ENCODE measurements around the gene CAMK1D. TPM values are rescaled to one million over a fixed set of nuclear protein-coding genes. Genes with fewer than 3 reads are reported as not detected.
"Not testable (repeated sequence)": the region's sequence is repeated elsewhere in the genome, so short reads cannot be mapped to it uniquely, and the experiment has no call there.

The CAMK1D gene
- total RNA-seq, 2 experiments from 2014 or later, result 2.4 to 2.8 TPM

DNA sequence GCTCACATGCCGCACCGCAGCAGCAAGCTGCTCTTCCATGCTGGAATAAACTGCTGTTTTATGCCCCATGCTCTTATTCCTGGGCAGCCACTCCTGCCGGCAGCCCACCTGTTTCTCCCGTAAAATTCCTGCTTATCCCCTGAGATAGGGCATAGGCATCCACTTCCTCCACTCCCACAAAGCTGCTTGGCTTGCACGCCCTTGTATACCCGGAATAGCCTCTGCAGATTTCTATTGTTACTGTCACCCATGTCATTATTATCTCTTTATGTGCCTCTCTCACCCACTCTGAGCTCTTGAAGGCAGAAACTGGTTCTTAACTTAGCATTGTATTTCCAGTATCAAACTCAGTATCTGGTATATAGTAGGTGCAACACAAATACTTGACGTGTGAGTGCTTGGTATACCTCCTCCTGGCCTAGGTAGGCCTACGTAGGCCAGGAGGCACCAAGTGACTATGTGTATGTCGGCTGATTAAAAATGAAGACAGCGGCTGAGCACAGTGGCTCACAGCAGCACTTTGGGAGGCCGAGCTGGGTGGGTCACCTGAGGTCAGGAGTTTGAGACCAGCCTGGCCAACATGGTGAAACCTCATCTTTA, 458.8 kb downstream of the CAMK1D start:
- no peaks in the 10 kb centered on the region for H3K36me3 Mint-ChIP-seq
- CTCF ChIA-PET, result no interaction called here
- H3K4me3 Mint-ChIP-seq, result no peak overlapping the region
- ATAC-seq, result no peak
- H3K27me3 Mint-ChIP-seq, result no peaks in the 10 kb centered on the region
- H3K27ac Mint-ChIP-seq, result no peak overlapping the region
- no peaks in the 10 kb centered on the region for H3K4me1 Mint-ChIP-seq
- DNase-seq, result no peak
- H3K9me3 Mint-ChIP-seq (ENCODE audit: low read depth), result no peaks in the 10 kb centered on the region

- CTCF ChIA-PET, result not testable (repeated sequence)
Measured at GRCh38 chr10:12810046-12810445, 460.7 kb downstream of the CAMK1D start.

GRCh38 chr10:12811826-12812225, 462.5 kb downstream of the CAMK1D start:
- no peaks in the 10 kb centered on the region for H3K9me3 Mint-ChIP-seq (ENCODE audit: low read depth)
- ATAC-seq (no peak), DNase-seq (no peak)
- H3K4me3 Mint-ChIP-seq, result no peak overlapping the region
- CTCF ChIA-PET, result no interaction called here
- H3K27ac Mint-ChIP-seq, result no peak overlapping the region
- H3K27me3 Mint-ChIP-seq, result no peaks in the 10 kb centered on the region
- H3K36me3 Mint-ChIP-seq, result peaks cover under 1% of the 10 kb centered on the region
- H3K4me1 Mint-ChIP-seq, result no peaks in the 10 kb centered on the region

More at GRCh38 chr10:12810046-12810445, 460.7 kb downstream of the CAMK1D start:
- H3K4me3 Mint-ChIP-seq; H3K9me3 Mint-ChIP-seq (ENCODE audit: low read depth); ATAC-seq; H3K27ac Mint-ChIP-seq; H3K36me3 Mint-ChIP-seq; H3K4me1 Mint-ChIP-seq; DNase-seq; H3K27me3 Mint-ChIP-seq: not testable (repeated sequence)

DNA sequence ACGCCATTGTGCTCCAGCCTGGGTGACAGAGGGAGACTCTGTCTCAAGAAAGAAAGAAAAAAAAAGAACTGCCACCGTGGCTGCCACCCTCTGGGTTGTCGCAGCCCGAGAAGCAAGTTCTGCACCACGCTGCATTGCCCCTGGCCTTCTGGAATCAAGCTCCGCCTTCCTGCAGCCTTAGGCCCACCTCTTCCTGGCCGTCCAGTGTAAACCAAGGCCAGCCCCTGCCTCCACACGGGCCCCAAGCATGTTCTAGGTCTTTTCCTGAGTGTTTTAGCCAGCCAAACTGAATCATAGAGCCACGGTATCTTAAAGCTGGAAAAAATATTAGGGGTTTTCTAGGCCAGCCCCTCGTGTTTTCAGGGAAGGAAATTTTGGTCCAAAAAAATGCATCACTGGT, 463.2 kb downstream of the CAMK1D start:
- no peak for ATAC-seq

GRCh38 chr10:12814166-12814565, 464.8 kb downstream of the CAMK1D start:
- Mint-ChIP-seq H3K36me3 (peaks cover 1% of the 10 kb centered on the region), H3K27me3 (no peaks in the 10 kb centered on the region), H3K27ac (no peak overlapping the region), H3K4me3 (no peak overlapping the region), H3K9me3 (ENCODE audit: low read depth) (no peaks in the 10 kb centered on the region), H3K4me1 (no peaks in the 10 kb centered on the region)
- no peak for DNase-seq
- CTCF ChIA-PET, result no interaction called here
- no peak for ATAC-seq

More for the DNA sequence above, 463.2 kb downstream of the CAMK1D start:
- Mint-ChIP-seq H3K4me3 (no peak overlapping the region), H3K27me3 (no peaks in the 10 kb centered on the region), H3K4me1 (no peaks in the 10 kb centered on the region), H3K36me3 (peaks cover 1% of the 10 kb centered on the region), H3K9me3 (ENCODE audit: low read depth) (no peaks in the 10 kb centered on the region), H3K27ac (no peak overlapping the region)
- CTCF ChIA-PET, result no interaction called here
- no peak for DNase-seq

DNA sequence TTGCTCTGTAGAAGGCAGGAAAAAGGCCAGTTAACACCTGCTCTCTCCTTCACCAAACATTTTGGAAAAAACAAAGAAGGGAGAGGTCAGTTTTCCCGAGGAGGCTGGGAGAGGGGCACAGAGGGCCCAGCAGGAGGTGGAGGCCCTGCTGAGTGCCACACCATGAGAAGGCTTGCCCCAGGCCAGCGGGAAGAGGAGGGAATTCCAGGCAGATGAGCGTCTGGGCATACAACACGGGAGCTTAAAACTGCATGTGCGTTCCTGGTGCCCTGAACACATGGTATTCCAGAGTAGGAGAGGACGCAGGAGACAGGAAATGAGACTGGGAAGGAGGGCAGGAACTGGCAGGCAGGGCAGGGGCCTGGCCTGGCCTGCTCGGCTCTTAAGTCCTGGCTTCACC, 469.7 kb downstream of the CAMK1D start:
- peaks cover 4% of the 10 kb centered on the region for H3K4me1 Mint-ChIP-seq
- H3K36me3 Mint-ChIP-seq, result peaks cover 1% of the 10 kb centered on the region
- H3K9me3 Mint-ChIP-seq (ENCODE audit: low read depth), result no peaks in the 10 kb centered on the region
- CTCF ChIA-PET, result no interaction called here
- no peak overlapping the region for H3K27ac Mint-ChIP-seq
- no peaks in the 10 kb centered on the region for H3K27me3 Mint-ChIP-seq
- ATAC-seq (no peak), DNase-seq (no peak)
- H3K4me3 Mint-ChIP-seq, result no peak overlapping the region

- Mint-ChIP-seq H3K27me3 (no peaks in the 10 kb centered on the region), H3K4me1 (peaks cover 4% of the 10 kb centered on the region), H3K36me3 (peaks cover 1% of the 10 kb centered on the region), H3K9me3 (ENCODE audit: low read depth) (no peaks in the 10 kb centered on the region), H3K27ac (no peak overlapping the region), H3K4me3 (no peak overlapping the region)
- ATAC-seq (no peak), DNase-seq (no peak)
- CTCF ChIA-PET, result no interaction called here
Measured at GRCh38 chr10:12819656-12820055, 470.3 kb downstream of the CAMK1D start.

- no peak overlapping the region for H3K4me3 Mint-ChIP-seq
- H3K27me3 Mint-ChIP-seq, result no peaks in the 10 kb centered on the region
- DNase-seq, result no peak
- ATAC-seq, result no peak
- H3K4me1 Mint-ChIP-seq, result peaks cover 4% of the 10 kb centered on the region
- H3K36me3 Mint-ChIP-seq, result no peaks in the 10 kb centered on the region
- no peaks in the 10 kb centered on the region for H3K9me3 Mint-ChIP-seq (ENCODE audit: low read depth)
- CTCF ChIA-PET, result no interaction called here
- no peak overlapping the region for H3K27ac Mint-ChIP-seq
Measured at GRCh38 chr10:12822126-12822892, 473.0 kb downstream of the CAMK1D start.

DNA sequence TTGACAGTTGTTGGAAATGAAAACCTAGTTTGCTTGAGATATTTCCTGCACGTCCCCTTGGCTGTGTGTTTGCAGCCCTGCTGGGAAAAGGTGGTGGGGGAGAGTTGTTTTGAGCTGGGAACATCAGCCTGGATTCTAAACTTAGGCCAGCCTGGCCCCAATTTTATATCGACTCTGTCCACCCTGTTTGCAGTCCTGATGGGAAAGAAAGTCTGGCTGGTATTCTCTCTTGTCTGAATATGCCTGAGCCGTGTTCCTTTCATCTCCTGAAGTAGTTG, 473.5 kb downstream of the CAMK1D start:
- Mint-ChIP-seq H3K36me3 (no peaks in the 10 kb centered on the region), H3K27ac (no peak overlapping the region), H3K4me3 (no peak overlapping the region), H3K4me1 (peaks cover 4% of the 10 kb centered on the region), H3K9me3 (ENCODE audit: low read depth) (no peaks in the 10 kb centered on the region), H3K27me3 (no peaks in the 10 kb centered on the region)
- DNase-seq (no peak), ATAC-seq (no peak)
- CTCF ChIA-PET, result no interaction called here

- no peaks in the 10 kb centered on the region for H3K36me3 Mint-ChIP-seq
- CTCF ChIA-PET, result no interaction called here
- H3K27me3 Mint-ChIP-seq, result no peaks in the 10 kb centered on the region
- H3K4me3 Mint-ChIP-seq, result no peak overlapping the region
- DNase-seq (no peak), ATAC-seq (no peak)
- peaks cover 4% of the 10 kb centered on the region for H3K4me1 Mint-ChIP-seq
- H3K27ac Mint-ChIP-seq, result no peak overlapping the region
- no peaks in the 10 kb centered on the region for H3K9me3 Mint-ChIP-seq (ENCODE audit: low read depth)
Measured at GRCh38 chr10:12823328-12823727, 474.0 kb downstream of the CAMK1D start.

GRCh38 chr10:12825260-12825849, 476.0 kb downstream of the CAMK1D start:
- Mint-ChIP-seq H3K4me3 (no peak overlapping the region), H3K27me3 (no peaks in the 10 kb centered on the region), H3K27ac (no peak overlapping the region), H3K9me3 (ENCODE audit: low read depth) (no peaks in the 10 kb centered on the region), H3K4me1 (peaks cover 4% of the 10 kb centered on the region), H3K36me3 (no peaks in the 10 kb centered on the region)
- ATAC-seq (no peak), DNase-seq (no peak)
- CTCF ChIA-PET, result no interaction called here

DNA sequence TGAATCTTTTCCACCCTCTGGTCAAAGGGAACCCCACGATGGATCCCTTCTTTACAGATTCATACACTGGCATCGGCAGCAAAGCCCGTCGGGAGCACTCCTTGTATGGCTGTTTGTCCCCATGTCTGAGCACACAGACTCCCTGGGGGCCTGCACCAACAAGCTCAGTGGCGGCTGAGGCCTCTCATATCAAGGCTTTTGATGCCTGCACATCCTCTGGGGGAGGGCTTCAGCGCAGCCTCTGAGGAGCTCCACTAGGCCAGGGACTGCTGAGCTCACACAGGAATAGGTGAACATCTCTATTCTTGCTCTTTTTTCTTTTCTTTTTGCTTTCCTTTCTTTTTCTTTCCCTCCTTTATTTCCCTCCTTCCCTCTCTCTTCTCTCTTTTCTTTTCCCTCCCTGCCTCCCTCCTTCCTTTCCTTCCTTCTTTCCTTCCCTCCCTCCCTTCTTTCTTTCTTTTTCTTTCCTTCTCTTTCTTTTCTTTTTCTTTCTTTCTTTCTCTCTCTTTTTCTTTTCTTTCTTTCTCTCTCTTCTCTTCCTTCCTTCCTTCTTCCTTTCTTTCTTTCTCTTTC, 477.5 kb downstream of the CAMK1D start:
- Mint-ChIP-seq H3K36me3 (no peaks in the 10 kb centered on the region), H3K9me3 (ENCODE audit: low read depth) (no peaks in the 10 kb centered on the region), H3K27ac (no peak overlapping the region), H3K4me3 (no peak overlapping the region), H3K27me3 (no peaks in the 10 kb centered on the region), H3K4me1 (no peaks in the 10 kb centered on the region)
- DNase-seq (no peak), ATAC-seq (no peak)
- CTCF ChIA-PET, result no interaction called here

GRCh38 chr10:12828736-12829135, 479.4 kb downstream of the CAMK1D start:
- Mint-ChIP-seq H3K4me1 (no peaks in the 10 kb centered on the region), H3K27ac (no peak overlapping the region), H3K36me3 (no peaks in the 10 kb centered on the region), H3K27me3 (no peaks in the 10 kb centered on the region), H3K9me3 (ENCODE audit: low read depth) (no peaks in the 10 kb centered on the region), H3K4me3 (no peak overlapping the region)
- DNase-seq (no peak), ATAC-seq (no peak)
- CTCF ChIA-PET, result no interaction called here

- Mint-ChIP-seq H3K27ac (no peak overlapping the region), H3K4me1 (no peaks in the 10 kb centered on the region), H3K27me3 (no peaks in the 10 kb centered on the region), H3K36me3 (no peaks in the 10 kb centered on the region), H3K4me3 (no peak overlapping the region), H3K9me3 (ENCODE audit: low read depth) (no peaks in the 10 kb centered on the region)
- DNase-seq (no peak), ATAC-seq (no peak)
- CTCF ChIA-PET, result no interaction called here
Measured at GRCh38 chr10:12829831-12830390, 480.6 kb downstream of the CAMK1D start.
